ENCODE measurements around the gene NSL1. TPM values are rescaled to one million over a fixed set of nuclear protein-coding genes. Genes with fewer than 3 reads are reported as not detected.

The NSL1 gene
- total and polyA plus RNA-seq, 9 of the 15 experiments (the other 6 are each of a cell fraction or from before 2014, with no cell fraction given): 53.5 to 108 (median 59.1) TPM

- TF ChIP-seq TRIM25 (IDR thresholded peaks at IDR 0.05; ENCODE audit: borderline replicate concordance): 0 out of 2 replicates have a peak, but pooled peaks have one; percentile 6
- TF ChIP-seq DLX4 (CRISPR knock-in tag; IDR thresholded peaks at IDR 0.05): no peak
- peak; percentile 87; the same call in 1 of the 2 replicates for TF ChIP-seq ARID3B (CRISPR knock-in tag; IDR thresholded peaks at IDR 0.05; ENCODE audit: borderline replicate concordance)
- TF ChIP-seq MAZ (CRISPR knock-in tag; conservative IDR thresholded peaks at IDR 0.05 in 1 of 2, IDR thresholded peaks at IDR 0.05 in 1 of 2): peak; percentile 92
- TF ChIP-seq BRD9 (IDR thresholded peaks at IDR 0.05; ENCODE audit: low read depth, partially characterized antibody): peak; percentile 79
- no peak for TF ChIP-seq HDAC3 (IDR thresholded peaks at IDR 0.05; ENCODE audit: borderline replicate concordance, partially characterized antibody)
- no peak for TF ChIP-seq MCM5 (IDR thresholded peaks at IDR 0.05; ENCODE audit: low read depth)
- no peak for TF ChIP-seq ZNF347 (CRISPR knock-in tag; IDR thresholded peaks at IDR 0.05; ENCODE audit: low read depth)
- TF ChIP-seq ZC3H11A (IDR thresholded peaks at IDR 0.05; ENCODE audit: low read depth, low read length): peak; percentile 99
- TF ChIP-seq NFYB (IDR thresholded peaks at IDR 0.05; ENCODE audit: extremely low read depth, insufficient read length): no peak
- peak in 1 of 2 experiments; percentile 77; a peak in 1 of 4 replicates for TF ChIP-seq FOXA3 (CRISPR knock-in tag; conservative IDR thresholded peaks at IDR 0.05 in 1 of 2, IDR thresholded peaks at IDR 0.05 in 1 of 2)
- TF ChIP-seq ZNF511 (CRISPR knock-in tag; IDR thresholded peaks at IDR 0.05): peak; percentile 95
- no peak for TF ChIP-seq NELFE (IDR thresholded peaks at IDR 0.05; ENCODE audit: insufficient read depth, insufficient read length)
- 0 out of 2 replicates have a peak, but pooled peaks have one; percentile 47 for TF ChIP-seq THRB (CRISPR knock-in tag; conservative IDR thresholded peaks at IDR 0.05)
- TF ChIP-seq ATF7 (IDR thresholded peaks at IDR 0.05): peak; percentile 89
- no peak for TF ChIP-seq ZBTB34 (CRISPR knock-in tag; IDR thresholded peaks at IDR 0.05)
- TF ChIP-seq HMBOX1 (IDR thresholded peaks at IDR 0.05): peak; percentile 53; the same call in 1 of the 2 replicates
- peak in 1 of 2 experiments; percentile 72; a peak in 2 of 4 replicates for TF ChIP-seq ARNT (IDR thresholded peaks at IDR 0.05)
Measured at GRCh38 chr1:212791676-212792395, at the start of gene NSL1, which contains the start of gene TATDN3 (continued).

Measured in K562 (cell line).